ENCODE results near the gene RNF152. TPM values are rescaled to one million over a fixed set of nuclear protein-coding genes. Genes with fewer than 3 reads are reported as not detected.

The RNF152 gene
- total RNA-seq, 1 experiment from 2014 or later: 2.0 TPM

GRCh38 chr18:61887838-61888237, 5.0 kb downstream of the RNF152 start:
- TF ChIP-seq EZH2phosphoT487 (IDR thresholded peaks at IDR 0.05; ENCODE audit: borderline replicate concordance, low read length): no peak
- no peak for TF ChIP-seq EZH2 (IDR thresholded peaks at IDR 0.05; ENCODE audit: low read length, unreplicated experiment)
- no peak for TF ChIP-seq CTCF (conservative IDR thresholded peaks at IDR 0.05; ENCODE audit: low read depth, low read length)
- intact Hi-C loops (cut with micrococcal nuclease): no loop called here
- Histone ChIP-seq H3K79me2 (ENCODE audit: low read length) (no peaks in the 10 kb centered on the region), H3K27ac (ENCODE audit: low read length) (no peak overlapping the region), H2AFZ (ENCODE audit: low read length) (no peak overlapping the region), H3F3A (ENCODE audit: low read length, unreplicated experiment) (no peaks in the 10 kb centered on the region), H3K4me2 (ENCODE audit: low read length) (no peak overlapping the region), H3K9me2 (replicated peaks; ENCODE audit: low read length) (no peaks in the 10 kb centered on the region), H3K4me1 (ENCODE audit: insufficient read depth, low read length) (peaks cover 14% of the 10 kb centered on the region), H4K20me1 (ENCODE audit: low read length) (no peaks in the 10 kb centered on the region), H3K4me3 (ENCODE audit: low read length) (no peak overlapping the region), H3K36me3 (ENCODE audit: low read depth, low read length) (no peaks in the 10 kb centered on the region), H3K9me3 (ENCODE audit: low read length) (no peaks in the 10 kb centered on the region), H3K27me3 (ENCODE audit: low read length) (no peaks in the 10 kb centered on the region), H3K9ac (ENCODE audit: low read length) (no peak overlapping the region)
- POLR2A ChIA-PET (ENCODE audit: unreplicated experiment): no interaction called here
- no peak for ATAC-seq
- no TSS peak for BruUV-seq (replicated peaks)
- DNase-seq: peak; percentile 20
- CTCF ChIA-PET: no interaction called here

- no peaks in the 10 kb centered on the region for H3K79me2 ChIP-seq (ENCODE audit: low read length)
- TF ChIP-seq CTCF (conservative IDR thresholded peaks at IDR 0.05; ENCODE audit: low read depth, low read length): no peak
- no peak for TF ChIP-seq EZH2phosphoT487 (IDR thresholded peaks at IDR 0.05; ENCODE audit: borderline replicate concordance, low read length)
- TF ChIP-seq EZH2 (IDR thresholded peaks at IDR 0.05; ENCODE audit: low read length, unreplicated experiment): no peak
- no peak overlapping the region for H3K9ac ChIP-seq (ENCODE audit: low read length)
- intact Hi-C loops (cut with micrococcal nuclease): no loop called here
- no peak overlapping the region for H3K4me3 ChIP-seq (ENCODE audit: low read length)
- no peak overlapping the region for H3K4me2 ChIP-seq (ENCODE audit: low read length)
- no peak for ATAC-seq
- no peaks in the 10 kb centered on the region for H3K9me3 ChIP-seq (ENCODE audit: low read length)
- BruUV-seq (replicated peaks): no TSS peak
- POLR2A ChIA-PET (ENCODE audit: unreplicated experiment): no interaction called here
- no peaks in the 10 kb centered on the region for H3K27me3 ChIP-seq (ENCODE audit: low read length)
- H2AFZ ChIP-seq (ENCODE audit: low read length): no peak overlapping the region
- H3K9me2 ChIP-seq (replicated peaks; ENCODE audit: low read length): no peaks in the 10 kb centered on the region
- H3K36me3 ChIP-seq (ENCODE audit: low read depth, low read length): no peaks in the 10 kb centered on the region
- DNase-seq: no peak
- peak overlapping the region; percentile 25; the same call in 1 of the 2 replicates for H3K27ac ChIP-seq (ENCODE audit: low read length)
- CTCF ChIA-PET: interaction anchor here (0.7 kb wide), 1 partner anchor 13 kb away, joined by 3 read pairs; no protein-coding TSS in a partner anchor
- no peaks in the 10 kb centered on the region for H3F3A ChIP-seq (ENCODE audit: low read length, unreplicated experiment)
- no peaks in the 10 kb centered on the region for H4K20me1 ChIP-seq (ENCODE audit: low read length)
- H3K4me1 ChIP-seq (ENCODE audit: insufficient read depth, low read length): peaks cover 15% of the 10 kb centered on the region; the same call in 1 of the 2 replicates
Measured at GRCh38 chr18:61883547-61883946, 9.3 kb downstream of the RNF152 start.

GRCh38 chr18:61882296-61883004, 10.4 kb downstream of the RNF152 start:
- ATAC-seq: peak; percentile 53
- Histone ChIP-seq H3K9me2 (replicated peaks; ENCODE audit: low read length) (no peaks in the 10 kb centered on the region), H3K79me2 (ENCODE audit: low read length) (no peaks in the 10 kb centered on the region), H3K4me3 (ENCODE audit: low read length) (no peak overlapping the region), H3K4me1 (ENCODE audit: insufficient read depth, low read length) (peaks cover 9% of the 10 kb centered on the region; the same call in 1 of the 2 replicates), H3K9ac (ENCODE audit: low read length) (no peak overlapping the region), H3F3A (ENCODE audit: low read length, unreplicated experiment) (no peaks in the 10 kb centered on the region), H3K4me2 (ENCODE audit: low read length) (no peak overlapping the region), H3K27me3 (ENCODE audit: low read length) (no peaks in the 10 kb centered on the region), H3K36me3 (ENCODE audit: low read depth, low read length) (no peaks in the 10 kb centered on the region), H3K9me3 (ENCODE audit: low read length) (no peaks in the 10 kb centered on the region), H3K27ac (ENCODE audit: low read length) (0 out of 2 replicates have a peak overlapping the region, but pooled peaks have one; percentile 25), H2AFZ (ENCODE audit: low read length) (no peak overlapping the region; the same call in 1 of the 2 replicates), H4K20me1 (ENCODE audit: low read length) (no peaks in the 10 kb centered on the region)
- DNase-seq: peak; percentile 57
- BruUV-seq (replicated peaks): no TSS peak
- CTCF ChIA-PET: no interaction called here
- intact Hi-C loops (cut with micrococcal nuclease): no loop called here
- TF ChIP-seq EZH2 (IDR thresholded peaks at IDR 0.05; ENCODE audit: low read length, unreplicated experiment) (no peak), EZH2phosphoT487 (IDR thresholded peaks at IDR 0.05; ENCODE audit: borderline replicate concordance, low read length) (no peak), CTCF (conservative IDR thresholded peaks at IDR 0.05; ENCODE audit: low read depth, low read length) (no peak)
- POLR2A ChIA-PET (ENCODE audit: unreplicated experiment): no interaction called here

Data from PC-3 (cell line).